ENCODE measurements around the gene C19orf85.
"Not testable (repeated sequence)": the region's sequence is repeated elsewhere in the genome, so short reads cannot be mapped to it uniquely, and the experiment has no call there.

The C19orf85 gene

GRCh38 chr19:55464662-55465054 is at the start of gene C19orf85:
TSS of gene C19orf85 (minus strand) at chr19:55464751. CDS start at chr19:55464554, 197 bp downstream.
- no peak for DNase-seq (ENCODE audit: low read depth in 2 of 2)

- no peak for DNase-seq (ENCODE audit: low read depth in 2 of 2)
These were observed 43.6 kb upstream of the C19orf85 start for GRCh38 chr19:55508120-55508519.

- DNase-seq (ENCODE audit: low read depth in 2 of 2): no peak
These were observed 40.4 kb upstream of the C19orf85 start for GRCh38 chr19:55504981-55505380.

- DNase-seq (ENCODE audit: low read depth in 2 of 2): no peak
These were observed 39.7 kb upstream of the C19orf85 start for GRCh38 chr19:55504252-55504603.

- DNase-seq (ENCODE audit: low read depth in 2 of 2): peak; percentile 78 to 85
These were observed 39.1 kb upstream of the C19orf85 start for GRCh38 chr19:55503502-55504251.

GRCh38 chr19:55503157-55503501 is 38.6 kb upstream of the C19orf85 start:
- DNase-seq (ENCODE audit: low read depth in 2 of 2): no peak

GRCh38 chr19:55502197-55502952 is 37.8 kb upstream of the C19orf85 start:
- no peak for DNase-seq (ENCODE audit: low read depth in 2 of 2)

- DNase-seq (ENCODE audit: low read depth in 2 of 2): no peak
These were observed 35.9 kb upstream of the C19orf85 start for GRCh38 chr19:55500368-55500952.

GRCh38 chr19:55498246-55498840 is 33.8 kb upstream of the C19orf85 start:
- DNase-seq (ENCODE audit: low read depth in 2 of 2): no peak

- DNase-seq (ENCODE audit: low read depth in 2 of 2): no peak
These were observed 33.2 kb upstream of the C19orf85 start for GRCh38 chr19:55497763-55498162.

GRCh38 chr19:55496820-55497219 is 32.3 kb upstream of the C19orf85 start:
- DNase-seq (ENCODE audit: low read depth in 2 of 2): not testable (repeated sequence)

GRCh38 chr19:55495646-55496349 is 31.2 kb upstream of the C19orf85 start:
- DNase-seq (ENCODE audit: low read depth in 2 of 2): no peak

- no peak for DNase-seq (ENCODE audit: low read depth in 2 of 2)
These were observed 29.7 kb upstream of the C19orf85 start for GRCh38 chr19:55494172-55494761.

GRCh38 chr19:55493645-55494171 is 29.2 kb upstream of the C19orf85 start:
- DNase-seq (ENCODE audit: low read depth in 2 of 2): no peak

GRCh38 chr19:55493052-55493644 is 28.6 kb upstream of the C19orf85 start:
- DNase-seq (ENCODE audit: low read depth in 2 of 2): no peak

GRCh38 chr19:55492362-55492944 is 27.9 kb upstream of the C19orf85 start:
- no peak for DNase-seq (ENCODE audit: low read depth in 2 of 2)

- no peak for DNase-seq (ENCODE audit: low read depth in 2 of 2)
These were observed 27.2 kb upstream of the C19orf85 start for GRCh38 chr19:55491546-55492360.

GRCh38 chr19:55490478-55491432 is 26.2 kb upstream of the C19orf85 start:
- DNase-seq (ENCODE audit: low read depth in 2 of 2): no peak

Measured in stimulated activated CD8-positive, alpha-beta memory T cell treated with anti-CD3 and anti-CD28 coated beads, Interleukin-15, amount 100 ng/mL, for 4 hours (primary cell).